ENCODE measurements around the gene ROPN1. TPM values are rescaled to one million over a fixed set of nuclear protein-coding genes. Genes with fewer than 3 reads are reported as not detected.

ROPN1 gene
- total RNA-seq, 1 experiment from 2014 or later: not detected

DNA sequence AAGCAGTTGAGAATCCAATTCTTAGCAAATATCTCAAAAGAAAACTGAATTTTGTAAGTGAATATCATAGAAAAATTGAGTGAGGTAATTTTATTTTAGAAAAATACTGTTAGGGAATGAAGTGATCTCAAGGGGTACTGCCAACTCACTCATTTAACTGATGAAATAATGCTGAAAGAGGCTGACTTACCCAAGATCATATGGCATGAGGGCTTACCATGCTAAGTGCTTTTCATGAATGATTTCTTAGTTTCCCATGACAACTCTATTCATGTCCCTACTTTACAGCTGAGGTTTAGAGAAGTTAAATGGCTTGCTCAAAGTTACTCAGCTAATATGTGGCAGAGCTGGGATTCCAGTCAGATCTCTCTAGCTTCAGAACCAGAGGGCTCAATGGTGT lies 61.5 kb downstream of the ROPN1 start:
- ChIA-PET CTCF (interaction anchor here (1.0 kb wide), 1 partner anchor 11 kb away, joined by 4 read pairs; no protein-coding TSS in a partner anchor), POLR2A (ENCODE audit: unreplicated experiment) (no interaction called here)
- no peak overlapping the region for H3K27ac ChIP-seq (ENCODE audit: low read length)
- no peaks in the 10 kb centered on the region for H4K20me1 ChIP-seq (ENCODE audit: low read length)
- H3K4me3 ChIP-seq (ENCODE audit: low read length): no peak overlapping the region
- ATAC-seq (no peak), DNase-seq (no peak)
- BruUV-seq (replicated peaks): no TSS peak
- no peak overlapping the region for H3K9ac ChIP-seq (ENCODE audit: low read length)
- H3K4me2 ChIP-seq (ENCODE audit: low read length): no peak overlapping the region
- no peaks in the 10 kb centered on the region for H3F3A ChIP-seq (ENCODE audit: low read length, unreplicated experiment)
- H3K9me2 ChIP-seq (replicated peaks; ENCODE audit: low read length): no peaks in the 10 kb centered on the region
- TF ChIP-seq EZH2phosphoT487 (IDR thresholded peaks at IDR 0.05; ENCODE audit: borderline replicate concordance, low read length) (no peak), EZH2 (IDR thresholded peaks at IDR 0.05; ENCODE audit: low read length, unreplicated experiment) (no peak)
- TF ChIP-seq, protein P1, sequence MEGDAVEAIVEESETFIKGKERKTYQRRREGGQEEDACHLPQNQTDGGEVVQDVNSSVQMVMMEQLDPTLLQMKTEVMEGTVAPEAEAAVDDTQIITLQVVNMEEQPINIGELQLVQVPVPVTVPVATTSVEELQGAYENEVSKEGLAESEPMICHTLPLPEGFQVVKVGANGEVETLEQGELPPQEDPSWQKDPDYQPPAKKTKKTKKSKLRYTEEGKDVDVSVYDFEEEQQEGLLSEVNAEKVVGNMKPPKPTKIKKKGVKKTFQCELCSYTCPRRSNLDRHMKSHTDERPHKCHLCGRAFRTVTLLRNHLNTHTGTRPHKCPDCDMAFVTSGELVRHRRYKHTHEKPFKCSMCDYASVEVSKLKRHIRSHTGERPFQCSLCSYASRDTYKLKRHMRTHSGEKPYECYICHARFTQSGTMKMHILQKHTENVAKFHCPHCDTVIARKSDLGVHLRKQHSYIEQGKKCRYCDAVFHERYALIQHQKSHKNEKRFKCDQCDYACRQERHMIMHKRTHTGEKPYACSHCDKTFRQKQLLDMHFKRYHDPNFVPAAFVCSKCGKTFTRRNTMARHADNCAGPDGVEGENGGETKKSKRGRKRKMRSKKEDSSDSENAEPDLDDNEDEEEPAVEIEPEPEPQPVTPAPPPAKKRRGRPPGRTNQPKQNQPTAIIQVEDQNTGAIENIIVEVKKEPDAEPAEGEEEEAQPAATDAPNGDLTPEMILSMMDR (conservative IDR thresholded peaks at IDR 0.05; ENCODE audit: low read depth, low read length): no peak
- no peaks in the 10 kb centered on the region for H3K4me1 ChIP-seq (ENCODE audit: insufficient read depth, low read length)
- intact Hi-C loops (cut with micrococcal nuclease): no loop called here
- H3K36me3 ChIP-seq (ENCODE audit: low read depth, low read length): peaks cover 24% of the 10 kb centered on the region; the same call in 1 of the 2 replicates
- H3K9me3 ChIP-seq (ENCODE audit: low read length): no peaks in the 10 kb centered on the region
- H3K27me3 ChIP-seq (ENCODE audit: low read length): no peaks in the 10 kb centered on the region
- H3K79me2 ChIP-seq (ENCODE audit: low read length): no peaks in the 10 kb centered on the region
- no peak overlapping the region for H2AFZ ChIP-seq (ENCODE audit: low read length)

DNA sequence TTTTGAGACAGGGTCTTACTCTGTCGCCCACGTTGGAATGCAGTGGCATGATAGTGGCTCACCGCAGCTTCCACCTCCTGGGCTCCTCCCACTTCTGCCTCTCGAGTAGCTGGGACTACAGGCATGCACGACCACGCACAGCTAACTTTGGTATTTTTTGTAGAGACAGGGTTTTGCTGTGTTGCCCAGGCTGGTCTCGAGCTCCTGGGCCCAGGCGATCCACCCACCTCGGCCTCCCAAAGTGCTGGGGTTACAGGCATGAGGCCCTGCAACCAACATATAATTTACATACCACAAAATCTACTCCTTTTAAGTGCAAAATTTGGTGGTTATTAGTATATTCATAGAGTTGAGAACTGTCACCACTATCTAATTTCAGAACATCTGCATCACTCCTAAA lies 62.6 kb downstream of the ROPN1 start:
- Histone ChIP-seq H3K4me2 (ENCODE audit: low read length) (no peak overlapping the region), H4K20me1 (ENCODE audit: low read length) (no peaks in the 10 kb centered on the region), H2AFZ (ENCODE audit: low read length) (no peak overlapping the region), H3F3A (ENCODE audit: low read length, unreplicated experiment) (no peaks in the 10 kb centered on the region), H3K4me3 (ENCODE audit: low read length) (no peak overlapping the region), H3K4me1 (ENCODE audit: insufficient read depth, low read length) (no peaks in the 10 kb centered on the region), H3K27me3 (ENCODE audit: low read length) (no peaks in the 10 kb centered on the region), H3K9me2 (replicated peaks; ENCODE audit: low read length) (no peaks in the 10 kb centered on the region), H3K9ac (ENCODE audit: low read length) (no peak overlapping the region), H3K79me2 (ENCODE audit: low read length) (no peaks in the 10 kb centered on the region), H3K9me3 (ENCODE audit: low read length) (no peaks in the 10 kb centered on the region), H3K27ac (ENCODE audit: low read length) (no peak overlapping the region), H3K36me3 (ENCODE audit: low read depth, low read length) (peaks cover 21% of the 10 kb centered on the region; the same call in 1 of the 2 replicates)
- intact Hi-C loops (cut with micrococcal nuclease): no loop called here
- TF ChIP-seq EZH2phosphoT487 (IDR thresholded peaks at IDR 0.05; ENCODE audit: borderline replicate concordance, low read length) (no peak), EZH2 (IDR thresholded peaks at IDR 0.05; ENCODE audit: low read length, unreplicated experiment) (no peak)
- TF ChIP-seq, protein P1 (conservative IDR thresholded peaks at IDR 0.05; ENCODE audit: low read depth, low read length): no peak
- ChIA-PET POLR2A (ENCODE audit: unreplicated experiment) (no interaction called here), CTCF (interaction anchor here (1.1 kb wide), 1 partner anchor 12 kb away, joined by 3 read pairs; no protein-coding TSS in a partner anchor)
- no peak for ATAC-seq
- DNase-seq: no peak
- BruUV-seq (replicated peaks): no TSS peak

DNA sequence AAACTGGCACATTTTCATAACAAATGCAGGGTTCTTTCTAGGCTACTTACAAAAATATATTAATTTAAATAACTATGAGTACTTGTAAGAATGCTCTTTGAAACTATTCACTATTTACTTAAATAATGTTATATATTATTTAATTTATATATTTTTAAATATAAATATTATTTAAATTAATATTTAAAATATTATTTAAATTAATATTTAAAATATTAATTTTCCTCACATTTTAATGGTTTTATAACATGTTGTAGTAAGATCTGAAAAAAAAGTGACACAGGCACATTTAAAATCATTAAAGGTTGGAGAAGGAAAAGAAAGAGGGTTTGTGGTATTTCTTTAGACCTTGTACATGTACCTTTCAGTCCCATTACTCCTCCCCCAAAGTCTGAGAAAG lies 65.5 kb downstream of the ROPN1 start:
- DNase-seq (no peak), ATAC-seq (no peak)
- ChIA-PET POLR2A (ENCODE audit: unreplicated experiment) (no interaction called here), CTCF (no interaction called here)
- no peak overlapping the region for H3K27ac ChIP-seq (ENCODE audit: low read length)
- H3K9ac ChIP-seq (ENCODE audit: low read length): no peak overlapping the region
- intact Hi-C loops (cut with micrococcal nuclease): no loop called here
- TF ChIP-seq EZH2phosphoT487 (IDR thresholded peaks at IDR 0.05; ENCODE audit: borderline replicate concordance, low read length): no peak
- TF ChIP-seq, protein P1 (conservative IDR thresholded peaks at IDR 0.05; ENCODE audit: low read depth, low read length): no peak
- no peak for TF ChIP-seq EZH2 (IDR thresholded peaks at IDR 0.05; ENCODE audit: low read length, unreplicated experiment)
- no peak overlapping the region for H3K4me2 ChIP-seq (ENCODE audit: low read length)
- H3F3A ChIP-seq (ENCODE audit: low read length, unreplicated experiment): no peaks in the 10 kb centered on the region
- no peaks in the 10 kb centered on the region for H3K27me3 ChIP-seq (ENCODE audit: low read length)
- no peaks in the 10 kb centered on the region for H3K79me2 ChIP-seq (ENCODE audit: low read length)
- H3K4me1 ChIP-seq (ENCODE audit: insufficient read depth, low read length): no peaks in the 10 kb centered on the region
- no TSS peak for BruUV-seq (replicated peaks)
- H3K9me2 ChIP-seq (replicated peaks; ENCODE audit: low read length): no peaks in the 10 kb centered on the region
- H3K36me3 ChIP-seq (ENCODE audit: low read depth, low read length): peaks cover 35% of the 10 kb centered on the region
- H4K20me1 ChIP-seq (ENCODE audit: low read length): no peaks in the 10 kb centered on the region
- H2AFZ ChIP-seq (ENCODE audit: low read length): no peak overlapping the region
- H3K9me3 ChIP-seq (ENCODE audit: low read length): no peaks in the 10 kb centered on the region
- no peak overlapping the region for H3K4me3 ChIP-seq (ENCODE audit: low read length)

All from PC-3 (cell line).